NCI-H69 (cell line): ENCODE measurements around the gene FAM236D.
"Not testable (repeated sequence)": the region's sequence is repeated elsewhere in the genome, so short reads cannot be mapped to it uniquely, and the experiment has no call there.

Source experiments
- DNase-seq: peaks from one replicate; lab custom pipeline; 2025; lab: John Stamatoyannopoulos, UW

The FAM236D gene

DNA sequence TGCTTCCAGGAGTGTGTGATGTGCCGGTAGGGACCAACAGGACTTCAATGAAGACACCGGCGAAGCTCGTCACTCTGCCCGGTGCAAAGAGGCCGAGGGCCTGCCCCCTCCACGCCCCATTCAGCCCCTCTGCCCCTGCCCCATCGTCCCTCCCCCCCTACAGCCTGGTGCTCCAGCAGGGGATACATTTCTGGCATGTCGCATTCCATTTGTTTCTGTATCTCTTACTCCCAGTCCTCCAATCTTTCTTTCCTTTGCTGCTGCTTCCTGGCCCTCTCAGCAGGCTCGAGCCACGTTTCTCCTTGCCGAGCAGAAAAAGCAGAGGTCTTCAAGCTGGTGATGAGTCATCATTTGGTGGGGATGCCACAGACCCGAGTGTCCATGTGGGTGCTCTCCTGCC is at the start of gene FAM236D:
TSS of gene FAM236D (minus strand) at position 101 of the 400 bp plus-strand sequence. CDS start at position 1, 100 bp downstream.
- DNase-seq = not testable (repeated sequence)

DNA sequence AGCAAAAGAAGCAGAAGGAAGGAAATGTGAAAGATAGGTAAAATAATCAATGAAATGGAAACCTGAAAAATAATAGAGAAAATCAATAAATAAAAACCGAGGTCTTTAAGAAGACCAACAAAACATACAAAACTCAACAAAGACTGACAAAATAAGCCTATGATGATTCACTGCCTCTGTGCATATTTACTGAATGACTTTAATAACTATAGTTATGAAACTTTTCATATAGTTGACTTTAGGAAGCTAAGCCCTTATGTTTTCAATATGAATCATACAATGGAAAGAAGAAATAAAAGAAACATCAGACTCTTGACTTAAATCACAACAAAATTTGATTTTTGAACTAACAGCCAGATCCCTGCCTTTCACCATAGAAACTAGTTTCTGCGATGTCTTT is 29.5 kb upstream of the FAM236D start:
- DNase-seq = not testable (repeated sequence)

DNA sequence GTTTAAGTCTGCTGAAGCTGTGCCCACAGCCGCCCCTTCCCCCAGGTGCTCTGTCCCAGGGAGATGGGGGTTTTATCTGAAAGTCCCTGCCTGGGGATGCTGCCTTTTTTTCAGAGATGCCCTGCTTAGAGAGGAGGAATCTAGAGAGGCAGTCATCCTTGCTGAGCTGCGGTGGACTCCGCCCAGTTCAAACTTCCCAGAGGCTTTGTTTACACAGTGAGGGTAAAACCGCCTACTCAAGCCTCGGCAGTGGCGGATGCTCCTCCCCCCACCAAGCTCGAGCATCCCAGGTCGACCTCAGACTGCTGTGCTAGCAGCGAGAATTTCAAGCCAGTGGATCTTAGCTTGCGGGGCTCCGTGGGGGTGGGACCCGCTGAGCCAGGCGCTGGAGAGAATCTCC is 22.7 kb upstream of the FAM236D start:
- DNase-seq = not testable (repeated sequence)

DNA sequence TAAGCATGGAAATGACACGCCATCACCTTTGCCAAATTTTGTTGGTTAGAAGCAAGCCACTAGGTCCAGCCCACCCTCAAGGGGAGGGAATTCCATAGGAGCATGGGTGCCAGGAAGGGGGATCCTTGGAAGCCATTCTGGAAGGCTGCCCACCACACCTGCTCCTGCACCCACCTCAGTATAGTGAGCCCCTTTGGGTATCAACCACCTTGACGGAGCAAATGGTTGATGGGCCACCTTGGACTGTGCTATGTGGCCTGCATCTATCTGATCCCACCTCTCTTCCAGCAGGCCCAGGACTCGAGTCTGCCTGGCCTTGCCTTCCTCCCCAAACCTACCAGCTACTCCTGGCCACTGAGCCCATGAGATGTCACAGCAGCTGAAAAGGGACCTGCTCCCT is 17.6 kb downstream of the FAM236D start:
- not testable (repeated sequence) for DNase-seq

DNA sequence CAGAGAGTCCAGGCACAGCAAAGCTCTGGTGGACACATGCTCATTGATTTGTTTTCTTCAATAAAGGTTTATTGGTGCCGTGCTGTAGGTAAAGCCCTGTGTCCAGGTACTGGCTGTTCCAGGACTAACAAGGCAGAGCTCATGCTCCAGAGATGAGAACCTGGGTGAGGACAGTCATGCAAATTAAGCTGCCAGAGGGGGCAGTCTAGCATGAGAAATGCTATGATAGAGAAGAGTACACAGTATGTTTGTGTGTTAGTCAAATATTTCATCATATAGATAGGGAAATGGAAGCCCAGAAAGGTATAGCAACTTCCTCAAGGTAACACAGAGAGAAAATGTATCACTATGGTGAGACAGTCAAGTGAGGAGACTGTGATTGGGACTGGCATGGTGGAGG is 19.9 kb downstream of the FAM236D start:
- not testable (repeated sequence) for DNase-seq

DNA sequence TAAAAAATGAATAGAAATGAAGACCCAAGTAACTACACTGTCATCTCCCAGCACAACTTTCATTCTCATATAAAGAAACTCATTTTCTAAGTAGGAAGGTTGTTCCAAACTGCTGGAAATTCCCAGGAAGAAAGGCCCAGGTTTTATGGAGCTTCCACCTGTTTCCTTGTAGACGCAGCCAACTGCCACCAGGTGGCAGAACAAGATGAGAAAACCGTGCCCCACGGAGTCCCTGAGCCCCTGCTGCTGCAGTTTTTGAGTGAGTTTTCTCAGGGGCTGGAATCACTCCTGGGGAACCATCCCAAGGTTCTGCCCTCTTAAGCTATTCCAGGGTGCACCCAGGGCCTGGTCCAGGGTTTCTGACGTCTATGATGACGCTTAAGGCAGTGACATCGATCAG is 24.0 kb downstream of the FAM236D start:
- not testable (repeated sequence) for DNase-seq

DNA sequence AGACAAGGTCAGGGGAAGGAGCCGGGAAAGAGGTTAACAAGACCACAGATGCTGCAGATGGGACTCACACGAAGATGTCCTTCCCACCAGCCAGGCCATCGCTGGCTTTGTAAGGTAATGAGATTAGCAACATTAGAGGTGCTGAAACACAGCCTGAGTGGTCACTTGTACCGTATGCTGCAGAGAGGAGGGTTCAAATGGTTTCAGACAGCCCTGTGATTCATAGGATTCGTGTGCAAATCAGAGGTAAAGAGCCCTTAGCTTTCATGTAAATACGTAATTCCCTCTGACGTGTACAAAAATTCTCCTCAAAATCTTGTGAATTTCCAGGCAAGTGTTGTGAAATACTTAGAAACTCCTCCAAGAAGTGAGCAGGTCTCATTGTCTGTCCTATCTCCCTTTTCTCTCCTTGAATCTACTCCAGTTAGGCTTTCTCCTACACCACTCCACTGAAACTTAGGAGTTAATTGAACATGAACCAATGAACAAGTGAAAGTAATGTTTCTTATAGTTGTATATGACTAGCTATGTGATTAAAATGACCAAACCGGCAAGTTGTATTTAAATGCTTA is 24.6 kb downstream of the FAM236D start:
- not testable (repeated sequence) for DNase-seq

DNA sequence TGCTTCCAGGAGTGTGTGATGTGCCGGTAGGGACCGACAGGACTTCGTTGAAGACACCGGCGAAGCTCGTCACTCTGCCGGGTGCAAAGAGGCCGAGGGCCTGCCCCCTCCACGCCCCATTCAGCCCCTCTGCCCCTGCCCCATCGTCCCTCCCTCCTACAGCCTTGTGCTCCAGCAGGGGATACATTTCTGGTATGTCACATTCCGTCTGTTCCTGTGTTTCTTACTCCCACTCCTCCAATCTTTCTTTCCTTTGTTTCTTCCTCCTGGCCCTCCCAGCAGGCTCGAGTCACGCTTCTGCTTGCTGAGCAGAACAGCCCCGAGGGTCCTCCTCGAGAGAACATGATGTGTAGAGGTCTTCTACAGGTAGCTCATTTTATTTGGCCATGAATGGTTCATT is 25.4 kb downstream of the FAM236D start, which contains the start of gene FAM236B:
TSS of gene FAM236B (minus strand) at position 101 of the 400 bp plus-strand sequence. CDS start at position 1, 100 bp downstream.
- DNase-seq = not testable (repeated sequence)

DNA sequence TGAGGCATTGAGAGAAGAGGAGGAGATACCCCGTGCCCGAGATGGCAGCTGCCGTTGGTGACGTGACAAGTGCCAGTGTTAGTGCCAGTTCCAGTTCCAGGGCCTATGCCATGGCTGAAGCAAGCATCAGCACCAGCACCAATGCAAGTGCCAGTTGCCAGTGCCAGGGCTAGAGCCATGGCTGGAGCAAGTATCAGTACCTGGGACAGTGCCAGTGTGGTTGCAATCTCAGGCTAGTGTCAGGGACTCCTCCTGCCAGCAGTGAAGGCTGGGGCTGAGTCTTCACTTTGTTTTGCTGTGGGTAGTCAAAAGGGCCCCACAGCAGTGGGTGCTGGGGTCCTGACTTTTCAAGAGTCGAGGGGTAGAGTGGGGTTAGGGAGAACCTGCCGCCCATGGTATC is 29.9 kb downstream of the FAM236D start:
- DNase-seq = not testable (repeated sequence)

DNA sequence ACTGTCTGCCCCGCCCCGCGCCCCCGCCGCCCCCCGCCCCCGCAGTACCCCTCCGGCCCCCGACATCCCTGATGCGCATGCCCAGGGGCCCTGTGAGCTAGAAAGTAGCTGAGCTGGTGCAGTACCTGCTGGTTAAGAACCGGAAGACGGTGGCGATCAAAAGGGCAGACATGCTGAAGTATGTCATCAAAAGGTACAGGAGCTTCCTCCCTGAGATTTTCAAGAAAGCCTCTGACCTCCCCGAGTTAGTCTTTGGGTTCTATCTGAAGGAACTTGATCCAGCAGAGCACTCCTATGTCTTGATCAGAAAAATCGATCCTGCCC is 30.6 kb downstream of the FAM236D start:
- not testable (repeated sequence) for DNase-seq

DNA sequence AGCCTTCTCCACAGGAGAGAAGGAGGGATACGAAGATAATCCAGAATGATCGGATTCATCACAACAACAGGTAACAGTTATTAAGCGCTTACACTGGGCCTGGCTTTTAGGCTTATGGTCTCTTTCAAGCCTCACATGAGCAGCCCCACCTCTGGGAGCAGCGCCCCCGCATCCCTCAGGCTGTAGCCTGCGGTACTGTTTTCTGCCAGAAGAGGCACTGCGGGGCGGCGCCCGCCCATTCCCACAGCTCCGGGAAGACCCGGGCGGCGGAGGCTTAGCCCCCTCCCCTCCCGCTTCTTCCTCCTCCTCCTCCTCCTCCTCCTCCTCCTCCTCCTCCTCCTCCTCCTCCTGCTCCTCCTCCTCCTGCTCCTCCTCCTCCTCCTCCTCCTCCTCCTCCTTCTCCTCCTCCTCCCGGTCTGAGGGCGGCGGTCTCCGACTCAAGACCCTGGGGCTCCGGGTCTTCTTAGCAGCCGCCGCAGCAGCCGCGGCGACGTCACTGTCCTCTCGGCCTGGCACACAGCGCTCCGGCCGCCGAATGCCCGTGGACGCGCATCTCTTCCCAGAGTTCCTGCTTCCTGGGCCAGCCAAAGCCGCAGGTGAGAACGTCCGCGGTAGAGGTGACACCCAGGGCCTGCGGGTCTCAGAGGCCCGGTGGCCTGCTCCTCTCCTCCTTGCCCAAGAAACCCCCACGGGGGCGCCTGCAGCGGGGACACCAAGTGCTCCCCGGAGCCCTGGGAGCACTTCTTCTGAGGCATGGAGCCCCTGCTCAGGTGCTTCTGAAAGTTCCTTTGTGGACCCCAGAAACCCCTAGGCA is 31.1 kb downstream of the FAM236D start, which contains the start of gene DMRTC1B:
TSS of gene DMRTC1B (plus strand) at position 238 of the 814 bp plus-strand sequence. CDS start 68,246 bp downstream, outside the sequence.
- DNase-seq = not testable (repeated sequence)

DNA sequence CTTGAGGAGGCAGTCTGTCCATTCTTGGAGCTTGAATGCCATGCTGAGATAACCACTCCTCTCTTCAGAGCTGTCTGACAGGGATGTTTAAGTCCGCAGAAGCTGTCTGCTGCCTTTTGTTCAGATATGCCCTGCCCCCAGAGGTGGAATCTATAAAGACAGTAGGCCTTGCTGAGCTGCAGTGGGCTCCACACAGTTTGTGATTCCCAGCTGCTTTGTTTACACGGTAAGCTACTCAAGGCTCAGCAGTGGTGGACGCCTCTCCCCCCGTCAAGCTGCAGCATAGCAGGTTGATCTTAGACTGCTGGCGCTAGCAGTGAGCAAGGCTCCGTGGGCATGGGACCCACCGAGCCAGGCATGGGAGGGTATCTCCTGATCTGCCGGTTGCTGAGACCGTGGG is 47.6 kb downstream of the FAM236D start:
- DNase-seq = not testable (repeated sequence)
